ENCODE data around the gene TWF2.

The TWF2 gene

DNA sequence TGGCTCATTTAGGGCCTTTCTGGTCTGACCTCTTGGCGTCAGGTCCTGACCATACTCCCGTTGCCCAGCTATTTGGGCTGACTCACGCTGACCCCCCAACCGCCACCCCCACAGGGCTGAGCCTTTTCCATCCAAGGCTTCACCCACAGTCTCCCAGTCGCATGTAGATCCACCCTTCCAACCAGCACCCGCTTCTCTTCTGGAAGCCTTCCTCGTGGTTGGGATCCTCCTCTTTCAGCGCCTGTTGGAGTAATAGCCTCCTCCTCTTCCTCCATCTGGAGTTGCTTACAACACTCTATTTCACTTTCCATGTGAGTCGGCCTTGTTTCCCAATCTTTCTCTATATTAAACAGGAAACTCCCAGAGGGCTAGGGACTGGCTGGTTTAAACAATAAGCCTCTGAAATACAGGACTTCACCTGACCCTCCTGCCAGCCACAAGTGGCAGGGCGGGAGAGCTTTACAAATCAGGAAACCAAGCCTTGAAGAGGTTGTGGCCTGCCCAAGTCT lies 43.1 kb downstream of the TWF2 start:
- ATAC-seq (ENCODE audit: low read depth) (peak; percentile 4; the same call in 1 of the 3 replicates), DNase-seq (ENCODE audit: low spot score) (no peak)
- Histone ChIP-seq H3K4me1 (ENCODE audit: insufficient read depth, poor library complexity, severe bottlenecking) (peaks cover 13% of the 10 kb centered on the region), H3K4me3 (ENCODE audit: severe bottlenecking) (no peak overlapping the region), H3K36me3 (ENCODE audit: low read depth) (peaks cover 18% of the 10 kb centered on the region), H3K27ac (ENCODE audit: poor library complexity, severe bottlenecking) (no peak overlapping the region), H3K27me3 (ENCODE audit: insufficient read depth, poor library complexity, severe bottlenecking) (no peaks in the 10 kb centered on the region), H3K9me3 (ENCODE audit: severe bottlenecking) (no peaks in the 10 kb centered on the region)
- no peak for TF ChIP-seq CTCF (IDR thresholded peaks at IDR 0.05; ENCODE audit: poor library complexity, severe bottlenecking)

- no peak overlapping the region for H3K27ac ChIP-seq (ENCODE audit: poor library complexity, severe bottlenecking)
- no peak overlapping the region for H3K4me3 ChIP-seq (ENCODE audit: severe bottlenecking)
- H3K9me3 ChIP-seq (ENCODE audit: severe bottlenecking), result no peaks in the 10 kb centered on the region
- ATAC-seq (ENCODE audit: low read depth) (no peak), DNase-seq (ENCODE audit: low spot score) (no peak)
- no peaks in the 10 kb centered on the region for H3K27me3 ChIP-seq (ENCODE audit: insufficient read depth, poor library complexity, severe bottlenecking)
- H3K4me1 ChIP-seq (ENCODE audit: insufficient read depth, poor library complexity, severe bottlenecking), result peaks cover 13% of the 10 kb centered on the region
- TF ChIP-seq CTCF (IDR thresholded peaks at IDR 0.05; ENCODE audit: poor library complexity, severe bottlenecking), result no peak
- H3K36me3 ChIP-seq (ENCODE audit: low read depth), result peaks cover 12% of the 10 kb centered on the region
Measured at GRCh38 chr3:52195291-52195597, 43.7 kb downstream of the TWF2 start.

DNA sequence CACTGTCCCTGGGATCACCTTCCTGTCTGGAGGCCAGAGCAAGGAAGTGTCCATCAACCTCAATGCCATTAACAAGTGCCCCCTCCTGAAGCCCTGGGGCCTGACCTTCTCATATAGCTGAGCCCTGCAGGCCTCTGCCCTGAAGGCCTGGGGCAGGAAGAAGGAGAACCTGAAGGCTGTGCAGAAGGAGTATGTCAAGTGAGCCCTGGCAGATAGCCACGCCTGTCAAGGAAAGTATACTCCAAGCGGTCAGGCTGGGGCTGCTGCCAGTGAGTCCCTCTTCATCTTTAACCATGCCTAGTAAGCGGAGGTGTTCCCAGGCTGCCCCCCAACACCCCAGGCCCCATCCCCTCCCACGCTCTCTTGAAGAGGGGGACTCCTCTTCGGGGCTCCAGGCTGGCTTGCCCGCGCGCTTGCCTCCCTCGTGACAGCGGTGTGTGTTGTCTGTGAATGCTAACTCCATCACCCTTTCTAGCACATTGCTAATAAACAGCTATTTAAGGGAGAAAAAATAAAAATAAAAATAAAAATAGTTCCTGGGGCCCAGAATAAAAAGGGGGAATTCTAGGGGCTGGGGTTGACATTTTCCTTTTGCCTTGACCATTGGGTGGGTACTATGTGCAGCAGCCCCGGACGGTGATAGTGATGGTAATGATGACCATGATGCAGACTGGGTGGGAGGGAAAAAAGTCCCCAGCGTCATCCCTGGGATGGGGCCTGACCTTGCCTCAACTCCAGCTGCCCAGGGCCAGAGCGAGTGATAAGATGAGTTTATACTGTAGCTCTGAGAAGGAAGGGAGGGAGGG lies 44.3 kb downstream of the TWF2 start:
- ATAC-seq (ENCODE audit: low read depth), result no peak
- DNase-seq (ENCODE audit: low spot score), result no peak
- H3K27me3 ChIP-seq (ENCODE audit: insufficient read depth, poor library complexity, severe bottlenecking), result no peaks in the 10 kb centered on the region
- peaks cover 6% of the 10 kb centered on the region for H3K36me3 ChIP-seq (ENCODE audit: low read depth)
- peaks cover 13% of the 10 kb centered on the region for H3K4me1 ChIP-seq (ENCODE audit: insufficient read depth, poor library complexity, severe bottlenecking)
- TF ChIP-seq CTCF (IDR thresholded peaks at IDR 0.05; ENCODE audit: poor library complexity, severe bottlenecking), result no peak
- no peaks in the 10 kb centered on the region for H3K9me3 ChIP-seq (ENCODE audit: severe bottlenecking)
- no peak overlapping the region for H3K4me3 ChIP-seq (ENCODE audit: severe bottlenecking)
- H3K27ac ChIP-seq (ENCODE audit: poor library complexity, severe bottlenecking), result no peak overlapping the region

DNA sequence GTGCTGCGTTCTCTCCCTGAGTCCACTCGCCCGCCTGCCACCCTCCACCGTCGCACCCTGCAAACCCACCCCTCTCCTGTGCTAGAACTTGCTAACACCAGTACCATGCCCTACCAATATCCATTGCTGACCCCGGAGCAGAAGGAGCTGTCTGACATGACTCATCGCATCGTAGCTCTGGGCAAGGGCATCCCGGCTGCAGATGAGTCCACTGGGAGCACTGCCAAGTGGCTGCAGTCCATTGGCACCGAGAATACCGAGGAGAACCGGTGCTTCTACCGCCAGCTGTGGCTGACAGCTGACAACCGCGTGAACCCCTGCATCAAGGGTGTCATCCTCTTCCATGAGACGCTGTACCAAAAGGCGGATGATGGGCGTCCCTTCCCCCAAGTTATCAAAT lies 45.9 kb downstream of the TWF2 start:
- Histone ChIP-seq H3K27me3 (ENCODE audit: insufficient read depth, poor library complexity, severe bottlenecking) (no peaks in the 10 kb centered on the region), H3K4me3 (ENCODE audit: severe bottlenecking) (no peak overlapping the region), H3K27ac (ENCODE audit: poor library complexity, severe bottlenecking) (no peak overlapping the region), H3K9me3 (ENCODE audit: severe bottlenecking) (no peaks in the 10 kb centered on the region), H3K36me3 (ENCODE audit: low read depth) (no peaks in the 10 kb centered on the region), H3K4me1 (ENCODE audit: insufficient read depth, poor library complexity, severe bottlenecking) (peaks cover 13% of the 10 kb centered on the region)
- DNase-seq (ENCODE audit: low spot score), result no peak
- TF ChIP-seq CTCF (IDR thresholded peaks at IDR 0.05; ENCODE audit: poor library complexity, severe bottlenecking), result no peak
- ATAC-seq (ENCODE audit: low read depth), result peak; percentile 60

DNA sequence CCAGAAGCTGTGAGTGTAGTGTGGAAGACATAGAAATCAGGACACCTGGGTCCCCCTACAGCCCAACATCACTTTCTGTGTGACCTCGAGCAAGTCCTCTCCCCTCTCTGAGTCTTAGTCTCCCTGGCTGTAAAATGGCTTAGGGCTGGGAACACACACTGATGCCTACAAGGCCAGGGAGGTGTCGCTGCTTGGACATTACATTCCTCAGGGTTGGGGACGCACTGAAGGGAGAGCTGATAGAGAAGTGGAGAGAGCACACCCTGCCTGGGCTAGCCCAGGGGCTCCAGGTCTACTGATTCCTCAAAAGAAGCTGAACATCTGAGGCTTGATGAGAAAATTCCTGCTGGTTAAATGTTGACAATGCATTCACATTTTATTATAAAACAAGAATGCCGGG lies 47.3 kb downstream of the TWF2 start:
- Histone ChIP-seq H3K27me3 (ENCODE audit: insufficient read depth, poor library complexity, severe bottlenecking) (no peaks in the 10 kb centered on the region), H3K4me3 (ENCODE audit: severe bottlenecking) (no peak overlapping the region), H3K4me1 (ENCODE audit: insufficient read depth, poor library complexity, severe bottlenecking) (peaks cover 6% of the 10 kb centered on the region), H3K9me3 (ENCODE audit: severe bottlenecking) (no peaks in the 10 kb centered on the region), H3K27ac (ENCODE audit: poor library complexity, severe bottlenecking) (no peak overlapping the region), H3K36me3 (ENCODE audit: low read depth) (no peaks in the 10 kb centered on the region)
- ATAC-seq (ENCODE audit: low read depth), result no peak
- no peak for TF ChIP-seq CTCF (IDR thresholded peaks at IDR 0.05; ENCODE audit: poor library complexity, severe bottlenecking)
- no peak for DNase-seq (ENCODE audit: low spot score)
